Measurements from ENCODE around the gene AGO3. TPM values are rescaled to one million over a fixed set of nuclear protein-coding genes. Genes with fewer than 3 reads are reported as not detected.
A peak's percentile ranks its signal among the peaks of the same experiment; 100 is the strongest.

AGO3 gene
- total RNA-seq, 1 donor from 2014 or later, result 33.9 TPM

- peaks cover 14% of the 10 kb centered on the region for H3K4me1 ChIP-seq
- peaks cover 14% of the 10 kb centered on the region for H3K27me3 ChIP-seq (ENCODE audit: low read depth)
- H3K36me3 ChIP-seq, result no peaks in the 10 kb centered on the region
- intact Hi-C loops (cut with DNase I), result no loop called here
- DNase-seq (no peak), ATAC-seq (no peak)
- no peak overlapping the region for H3K4me3 ChIP-seq
- no peaks in the 10 kb centered on the region for H3K9me3 ChIP-seq
- no peak for TF ChIP-seq CTCF (IDR thresholded peaks at IDR 0.05)
- H3K27ac ChIP-seq, result no peak overlapping the region
These were observed 152.3 kb downstream of the AGO3 start for GRCh38 chr1:36083219-36083618.

GRCh38 chr1:36083635-36084496 is 153.0 kb downstream of the AGO3 start, which contains the start of gene TEKT2:
Gene TEKT2 (plus strand): TSS chr1:36084094. CDS start chr1:36084922, 828 bp downstream.
- Histone ChIP-seq H3K9me3 (no peaks in the 10 kb centered on the region), H3K4me1 (peaks cover 17% of the 10 kb centered on the region), H3K4me3 (peak within 1 kb of the TSS; percentile 54), H3K27ac (peak within 1 kb of the TSS; percentile 11), H3K27me3 (ENCODE audit: low read depth) (peaks cover 14% of the 10 kb centered on the region), H3K36me3 (no peaks in the 10 kb centered on the region)
- DNase-seq, result no peak
- TF ChIP-seq CTCF (IDR thresholded peaks at IDR 0.05), result no peak
- peak; percentile 5 to 34 for ATAC-seq
- intact Hi-C loops (cut with DNase I), result no loop called here

GRCh38 chr1:36084497-36085115 is 153.7 kb downstream of the AGO3 start:
- Histone ChIP-seq H3K9me3 (no peaks in the 10 kb centered on the region), H3K4me1 (peaks cover 19% of the 10 kb centered on the region), H3K27ac (peak overlapping the region; percentile 11), H3K27me3 (ENCODE audit: low read depth) (peaks cover 14% of the 10 kb centered on the region), H3K36me3 (no peaks in the 10 kb centered on the region), H3K4me3 (peak overlapping the region; percentile 54)
- ATAC-seq (no peak), DNase-seq (no peak)
- no peak for TF ChIP-seq CTCF (IDR thresholded peaks at IDR 0.05)
- intact Hi-C loops (cut with DNase I), result no loop called here

- DNase-seq (no peak), ATAC-seq (no peak)
- no peak overlapping the region for H3K27ac ChIP-seq
- peaks cover 25% of the 10 kb centered on the region for H3K4me1 ChIP-seq
- TF ChIP-seq CTCF (IDR thresholded peaks at IDR 0.05), result no peak
- no peaks in the 10 kb centered on the region for H3K36me3 ChIP-seq
- peaks cover 14% of the 10 kb centered on the region for H3K27me3 ChIP-seq (ENCODE audit: low read depth)
- intact Hi-C loops (cut with DNase I), result no loop called here
- H3K4me3 ChIP-seq, result no peak overlapping the region
- no peaks in the 10 kb centered on the region for H3K9me3 ChIP-seq
These were observed 154.2 kb downstream of the AGO3 start for GRCh38 chr1:36085126-36085525.

- ATAC-seq, result no peak
- intact Hi-C loops (cut with DNase I), result no loop called here
These were observed 155.0 kb downstream of the AGO3 start for GRCh38 chr1:36085686-36086526.

More at GRCh38 chr1:36085686-36086526, 155.0 kb downstream of the AGO3 start:
- Histone ChIP-seq H3K27ac (no peak overlapping the region), H3K36me3 (peaks cover 8% of the 10 kb centered on the region), H3K4me3 (no peak overlapping the region), H3K4me1 (peaks cover 32% of the 10 kb centered on the region), H3K9me3 (no peaks in the 10 kb centered on the region), H3K27me3 (ENCODE audit: low read depth) (peaks cover 14% of the 10 kb centered on the region)
- DNase-seq, result no peak
- no peak for TF ChIP-seq CTCF (IDR thresholded peaks at IDR 0.05)

Measured in lower lobe of right lung (tissue), 2 donors.